ENCODE results near the gene KCNJ4.

GRCh38 chr22:38415046-38415445, 40.0 kb downstream of the KCNJ4 start:
- TF ChIP-seq EP300 (IDR thresholded peaks at IDR 0.05): no peak
- TF ChIP-seq POLR2A (IDR thresholded peaks at IDR 0.05; ENCODE audit: low read depth): no peak

Measured in esophagus muscularis mucosa (tissue), 2 donors.